Measurements from ENCODE around the gene SRXN1.
A peak's percentile ranks its signal among the peaks of the same experiment; 100 is the strongest.
"Not testable (repeated sequence)": the region's sequence is repeated elsewhere in the genome, so short reads cannot be mapped to it uniquely, and the experiment has no call there.

The SRXN1 gene

GRCh38 chr20:653110-653589 lies at the start of gene SRXN1:
Gene SRXN1 (minus strand): TSS chr20:653200. CDS start chr20:653185, 15 bp downstream.
- Mint-ChIP-seq H3K4me1 (peaks cover 25% of the 10 kb centered on the region), H3K27ac (peak within 1 kb of the TSS; percentile 69), H3K4me3 (peak within 1 kb of the TSS; percentile 87), H3K36me3 (peaks cover 3% of the 10 kb centered on the region), H3K9me3 (no peaks in the 10 kb centered on the region), H3K27me3 (no peaks in the 10 kb centered on the region)

GRCh38 chr20:701401-702129 lies 48.6 kb upstream of the SRXN1 start:
- H3K9me3 Mint-ChIP-seq = no peaks in the 10 kb centered on the region
- no peak overlapping the region for H3K4me3 Mint-ChIP-seq
- no peaks in the 10 kb centered on the region for H3K36me3 Mint-ChIP-seq
- H3K27ac Mint-ChIP-seq = no peak overlapping the region
- peaks cover 10% of the 10 kb centered on the region for H3K27me3 Mint-ChIP-seq
- H3K4me1 Mint-ChIP-seq = no peaks in the 10 kb centered on the region

- Mint-ChIP-seq H3K9me3 (no peaks in the 10 kb centered on the region), H3K4me1 (no peaks in the 10 kb centered on the region), H3K27me3 (peaks cover 5% of the 10 kb centered on the region), H3K36me3 (no peaks in the 10 kb centered on the region), H3K27ac (no peak overlapping the region), H3K4me3 (no peak overlapping the region)
These were observed 46.9 kb upstream of the SRXN1 start for GRCh38 chr20:699811-700338.

GRCh38 chr20:699342-699741 lies 46.3 kb upstream of the SRXN1 start:
- no peak overlapping the region for H3K27ac Mint-ChIP-seq
- no peaks in the 10 kb centered on the region for H3K4me1 Mint-ChIP-seq
- peaks cover 5% of the 10 kb centered on the region for H3K27me3 Mint-ChIP-seq
- H3K4me3 Mint-ChIP-seq = no peak overlapping the region
- H3K36me3 Mint-ChIP-seq = no peaks in the 10 kb centered on the region
- H3K9me3 Mint-ChIP-seq = no peaks in the 10 kb centered on the region

GRCh38 chr20:698276-698675 lies 45.3 kb upstream of the SRXN1 start:
- no peak overlapping the region for H3K27ac Mint-ChIP-seq
- no peaks in the 10 kb centered on the region for H3K36me3 Mint-ChIP-seq
- H3K4me3 Mint-ChIP-seq = no peak overlapping the region
- no peaks in the 10 kb centered on the region for H3K9me3 Mint-ChIP-seq
- no peaks in the 10 kb centered on the region for H3K4me1 Mint-ChIP-seq
- peaks cover 5% of the 10 kb centered on the region for H3K27me3 Mint-ChIP-seq

- Mint-ChIP-seq H3K9me3 (no peaks in the 10 kb centered on the region), H3K27ac (no peak overlapping the region), H3K36me3 (no peaks in the 10 kb centered on the region), H3K4me3 (no peak overlapping the region), H3K27me3 (peaks cover 6% of the 10 kb centered on the region), H3K4me1 (no peaks in the 10 kb centered on the region)
These were observed 44.8 kb upstream of the SRXN1 start for GRCh38 chr20:697826-698225.

GRCh38 chr20:695165-695866 lies 42.3 kb upstream of the SRXN1 start:
- H3K27me3 Mint-ChIP-seq = peaks cover 11% of the 10 kb centered on the region
- no peaks in the 10 kb centered on the region for H3K36me3 Mint-ChIP-seq
- no peak overlapping the region for H3K4me3 Mint-ChIP-seq
- no peaks in the 10 kb centered on the region for H3K9me3 Mint-ChIP-seq
- H3K4me1 Mint-ChIP-seq = no peaks in the 10 kb centered on the region
- H3K27ac Mint-ChIP-seq = no peak overlapping the region

- Mint-ChIP-seq H3K27ac (no peak overlapping the region), H3K36me3 (no peaks in the 10 kb centered on the region), H3K9me3 (no peaks in the 10 kb centered on the region), H3K4me1 (no peaks in the 10 kb centered on the region), H3K4me3 (no peak overlapping the region), H3K27me3 (peaks cover 11% of the 10 kb centered on the region)
These were observed 41.5 kb upstream of the SRXN1 start for GRCh38 chr20:694496-694895.

GRCh38 chr20:693786-694185 lies 40.8 kb upstream of the SRXN1 start:
- not testable (repeated sequence) for H3K4me3 Mint-ChIP-seq
- H3K27ac Mint-ChIP-seq = peak overlapping the region; percentile 47

GRCh38 chr20:692044-692443 lies 39.0 kb upstream of the SRXN1 start:
- Mint-ChIP-seq H3K27ac (no peak overlapping the region), H3K27me3 (peaks cover 15% of the 10 kb centered on the region), H3K4me3 (no peak overlapping the region), H3K9me3 (no peaks in the 10 kb centered on the region), H3K36me3 (no peaks in the 10 kb centered on the region), H3K4me1 (no peaks in the 10 kb centered on the region)

More at GRCh38 chr20:693786-694185, 40.8 kb upstream of the SRXN1 start:
- peaks cover 11% of the 10 kb centered on the region for H3K27me3 Mint-ChIP-seq
- H3K36me3 Mint-ChIP-seq, H3K9me3 Mint-ChIP-seq, H3K4me1 Mint-ChIP-seq: not testable (repeated sequence)

GRCh38 chr20:689947-690346 lies 36.9 kb upstream of the SRXN1 start:
- no peaks in the 10 kb centered on the region for H3K36me3 Mint-ChIP-seq
- no peaks in the 10 kb centered on the region for H3K9me3 Mint-ChIP-seq
- no peaks in the 10 kb centered on the region for H3K4me1 Mint-ChIP-seq
- H3K27me3 Mint-ChIP-seq = peaks cover 14% of the 10 kb centered on the region
- H3K4me3 Mint-ChIP-seq = no peak overlapping the region
- no peak overlapping the region for H3K27ac Mint-ChIP-seq

- H3K4me1 Mint-ChIP-seq = no peaks in the 10 kb centered on the region
- H3K4me3 Mint-ChIP-seq = no peak overlapping the region
- peaks cover 14% of the 10 kb centered on the region for H3K27me3 Mint-ChIP-seq
- no peak overlapping the region for H3K27ac Mint-ChIP-seq
- H3K36me3 Mint-ChIP-seq = no peaks in the 10 kb centered on the region
- H3K9me3 Mint-ChIP-seq = no peaks in the 10 kb centered on the region
These were observed 36.3 kb upstream of the SRXN1 start for GRCh38 chr20:689348-689747.

GRCh38 chr20:688809-689212 lies 35.8 kb upstream of the SRXN1 start:
- H3K27me3 Mint-ChIP-seq = peaks cover 14% of the 10 kb centered on the region
- H3K9me3 Mint-ChIP-seq = no peaks in the 10 kb centered on the region

GRCh38 chr20:687468-688203 lies 34.6 kb upstream of the SRXN1 start:
- H3K4me1 Mint-ChIP-seq = no peaks in the 10 kb centered on the region
- H3K9me3 Mint-ChIP-seq = no peaks in the 10 kb centered on the region
- peaks cover 12% of the 10 kb centered on the region for H3K27me3 Mint-ChIP-seq
- H3K27ac Mint-ChIP-seq = no peak overlapping the region
- H3K4me3 Mint-ChIP-seq = no peak overlapping the region
- H3K36me3 Mint-ChIP-seq = no peaks in the 10 kb centered on the region

More at GRCh38 chr20:688809-689212, 35.8 kb upstream of the SRXN1 start:
- no peaks in the 10 kb centered on the region for H3K4me1 Mint-ChIP-seq
- H3K4me3 Mint-ChIP-seq = no peak overlapping the region
- no peak overlapping the region for H3K27ac Mint-ChIP-seq
- no peaks in the 10 kb centered on the region for H3K36me3 Mint-ChIP-seq

- Mint-ChIP-seq H3K27me3 (peaks cover 12% of the 10 kb centered on the region), H3K36me3 (no peaks in the 10 kb centered on the region), H3K27ac (no peak overlapping the region), H3K9me3 (no peaks in the 10 kb centered on the region), H3K4me3 (no peak overlapping the region), H3K4me1 (no peaks in the 10 kb centered on the region)
These were observed 31.8 kb upstream of the SRXN1 start for GRCh38 chr20:684676-685319.

Measured in activated naive CD4-positive, alpha-beta T cell treated with anti-CD3 and anti-CD28 coated beads, Interleukin-2, amount 50 U/mL, for 24 hours (primary cell).